OCI-LY3 (cell line): ENCODE data around the gene MACF1.

Experiments used
- EZH2phosphoT487 ChIP-seq: fragments of 200-600 bp; shearing (Covaris generic); IDR thresholded peaks from 2 replicates; pipeline ENCODE4 v1.6.1; 2018; ENCODE audit warnings: antibody characterized with exemption, mixed run types, low read depth
- TF ChIP-seq, protein P1 (sequence below): fragments of 200-600, 300-600 bp; sonication (generic); IDR thresholded peaks from 2 replicates; pipeline ENCODE4 v1.5.1; 2014; ENCODE audit warnings: antibody characterized with exemption, low read length, low read depth

- TF ChIP-seq, protein P1, sequence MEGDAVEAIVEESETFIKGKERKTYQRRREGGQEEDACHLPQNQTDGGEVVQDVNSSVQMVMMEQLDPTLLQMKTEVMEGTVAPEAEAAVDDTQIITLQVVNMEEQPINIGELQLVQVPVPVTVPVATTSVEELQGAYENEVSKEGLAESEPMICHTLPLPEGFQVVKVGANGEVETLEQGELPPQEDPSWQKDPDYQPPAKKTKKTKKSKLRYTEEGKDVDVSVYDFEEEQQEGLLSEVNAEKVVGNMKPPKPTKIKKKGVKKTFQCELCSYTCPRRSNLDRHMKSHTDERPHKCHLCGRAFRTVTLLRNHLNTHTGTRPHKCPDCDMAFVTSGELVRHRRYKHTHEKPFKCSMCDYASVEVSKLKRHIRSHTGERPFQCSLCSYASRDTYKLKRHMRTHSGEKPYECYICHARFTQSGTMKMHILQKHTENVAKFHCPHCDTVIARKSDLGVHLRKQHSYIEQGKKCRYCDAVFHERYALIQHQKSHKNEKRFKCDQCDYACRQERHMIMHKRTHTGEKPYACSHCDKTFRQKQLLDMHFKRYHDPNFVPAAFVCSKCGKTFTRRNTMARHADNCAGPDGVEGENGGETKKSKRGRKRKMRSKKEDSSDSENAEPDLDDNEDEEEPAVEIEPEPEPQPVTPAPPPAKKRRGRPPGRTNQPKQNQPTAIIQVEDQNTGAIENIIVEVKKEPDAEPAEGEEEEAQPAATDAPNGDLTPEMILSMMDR, result no peak
- no peak for TF ChIP-seq EZH2phosphoT487
Observed at GRCh38 chr1:39524591-39525365, 320.3 kb downstream of the MACF1 start.
